ENCODE measurements around the gene ZNF598.

GRCh38 chr16:2040041-2040786, 30.6 kb upstream of the ZNF598 start:
- TF ChIP-seq CTCF (CRISPR knock-in tag; IDR thresholded peaks at IDR 0.05) (no peak), GABPA (IDR thresholded peaks at IDR 0.05; ENCODE audit: low read depth, low read length) (no peak), GABPA (CRISPR knock-in tag; IDR thresholded peaks at IDR 0.05; ENCODE audit: low read depth) (no peak), JUNB (CRISPR knock-in tag; IDR thresholded peaks at IDR 0.05; ENCODE audit: borderline replicate concordance) (no peak), POLR2AphosphoS5 (IDR thresholded peaks at IDR 0.05; ENCODE audit: low read depth, low read length) (no peak), ZNF138 (CRISPR knock-in tag; IDR thresholded peaks at IDR 0.05; ENCODE audit: low read depth) (no peak), ZNF280D (CRISPR knock-in tag; IDR thresholded peaks at IDR 0.05) (no peak), HINFP (CRISPR knock-in tag; IDR thresholded peaks at IDR 0.05; ENCODE audit: low read depth) (no peak), CENPT (CRISPR knock-in tag; IDR thresholded peaks at IDR 0.05; ENCODE audit: low read depth) (no peak), E2F2 (CRISPR knock-in tag; IDR thresholded peaks at IDR 0.05; ENCODE audit: borderline replicate concordance) (no peak), JDP2 (CRISPR knock-in tag; IDR thresholded peaks at IDR 0.05; ENCODE audit: borderline replicate concordance) (no peak), REST (IDR thresholded peaks at IDR 0.05; ENCODE audit: borderline replicate concordance in 1 of 2, low read depth in 1 of 2, low read length in 2 of 2) (no peak)

All from HepG2 (cell line).